HG02870 (cell line): ENCODE data around the gene FNIP2.

Experiments used
- ATAC-seq: cut with Tn5 transposase; IDR thresholded peaks from one replicate; pipeline ENCODE4 v1.9.1; 2021; ENCODE audit warnings: mild to moderate bottlenecking, moderate library complexity; ENCODE audit not compliant: unreplicated experiment

Gene FNIP2

DNA sequence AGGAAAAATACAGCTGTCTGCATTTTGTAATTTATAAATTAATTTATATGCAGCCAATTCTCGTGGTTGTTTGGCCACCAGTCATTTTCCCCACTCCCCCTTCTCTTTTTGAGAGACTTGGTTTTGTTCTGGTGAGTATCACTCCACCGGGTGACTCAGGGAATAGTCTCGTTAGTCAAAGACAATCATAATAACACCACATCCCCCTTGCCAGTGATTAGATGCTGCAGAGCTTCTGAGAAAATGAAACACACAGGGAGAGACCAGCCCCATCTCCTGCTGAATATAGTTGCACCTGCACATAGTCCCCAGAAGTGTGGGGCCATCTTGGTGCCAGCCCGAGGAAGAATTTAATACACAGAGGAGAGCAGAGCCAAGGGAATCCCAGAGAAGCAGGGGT, 8.0 kb upstream of the FNIP2 start:
- ATAC-seq, result no peak

DNA sequence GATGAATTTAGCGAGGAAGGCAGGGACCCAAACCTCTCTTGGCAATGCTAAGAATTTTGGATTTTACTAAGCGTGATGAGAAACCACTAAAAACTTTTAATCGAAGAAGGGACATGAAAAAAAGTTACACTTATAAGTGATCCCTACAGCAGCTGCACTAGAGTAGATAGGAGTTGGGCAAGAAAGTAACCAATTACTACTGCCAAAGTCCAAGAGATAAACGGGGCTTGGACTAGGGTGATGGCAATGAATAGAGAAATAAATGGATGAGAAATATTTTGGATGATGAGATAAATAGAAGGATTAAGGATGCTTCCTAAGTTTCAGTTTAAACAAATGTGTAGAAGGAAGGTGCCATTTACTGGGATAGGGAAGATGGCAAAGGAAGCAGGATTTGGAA, 6.3 kb upstream of the FNIP2 start:
- ATAC-seq, result no peak

DNA sequence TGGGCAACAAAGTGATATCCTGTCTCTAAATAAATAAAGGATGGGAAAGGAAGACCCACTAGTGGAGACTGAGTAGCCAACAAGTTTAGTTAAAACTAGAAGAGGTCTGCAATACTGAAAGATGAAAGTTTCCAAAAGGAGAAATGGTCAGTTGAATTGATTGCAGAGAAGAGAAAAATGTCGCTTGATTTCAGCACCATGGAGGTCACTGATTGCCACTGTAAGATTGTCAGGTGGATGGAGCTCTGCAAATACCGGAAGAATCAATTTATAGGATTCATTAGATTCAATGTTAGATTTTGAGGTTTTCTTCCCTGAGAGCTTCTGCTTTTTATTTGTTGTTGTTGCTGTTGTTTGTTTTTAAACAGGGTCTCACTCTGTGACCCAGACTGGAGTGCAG, 5.4 kb upstream of the FNIP2 start:
- no peak for ATAC-seq

DNA sequence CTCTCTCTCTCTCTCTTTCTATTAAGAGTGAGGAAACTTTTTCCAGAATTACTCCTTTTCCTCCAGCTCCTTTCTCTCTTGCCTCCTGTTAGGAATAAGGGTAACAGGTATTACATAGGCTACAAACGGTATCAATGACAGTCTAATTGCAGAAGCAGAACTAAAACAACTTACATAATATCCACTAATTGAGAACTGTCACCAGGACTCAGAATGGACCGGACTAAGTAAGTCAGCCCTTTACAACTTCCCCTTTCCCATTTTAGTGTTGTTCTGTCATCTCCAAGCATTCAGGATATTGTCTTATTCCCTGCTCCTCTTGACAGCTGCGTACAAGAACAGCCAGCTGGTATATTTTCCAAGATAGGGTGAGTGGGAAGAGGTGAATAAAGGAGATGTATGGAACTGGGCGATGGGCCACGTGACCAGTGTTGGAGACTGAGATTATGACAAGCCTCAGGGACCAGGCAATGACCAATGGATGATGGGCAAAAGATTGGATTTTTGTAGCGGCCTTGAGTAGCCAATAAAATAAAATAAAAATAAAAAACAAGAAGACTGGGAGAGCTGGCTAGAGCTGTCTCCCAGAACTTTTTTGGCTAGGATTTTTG, 2.3 kb upstream of the FNIP2 start:
- ATAC-seq, result no peak

DNA sequence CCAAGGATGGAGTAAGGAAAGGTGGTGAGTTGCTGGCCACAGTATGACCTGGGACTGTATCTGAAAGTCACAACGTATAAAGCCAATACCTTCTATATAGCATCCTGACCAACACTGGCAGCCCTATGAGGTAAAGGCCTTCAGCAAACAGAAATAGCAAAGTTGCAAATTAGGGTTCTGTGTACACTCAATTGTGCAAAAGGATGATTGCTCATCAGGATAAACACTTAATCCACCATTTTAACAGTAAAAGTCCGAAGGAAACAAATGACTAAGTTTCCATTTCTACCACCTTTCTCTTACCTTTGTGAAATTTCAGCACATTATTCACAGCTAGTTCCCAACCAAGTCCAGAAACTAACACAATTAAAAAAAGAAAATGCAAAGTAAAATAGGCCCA, 1.4 kb upstream of the FNIP2 start:
- no peak for ATAC-seq

DNA sequence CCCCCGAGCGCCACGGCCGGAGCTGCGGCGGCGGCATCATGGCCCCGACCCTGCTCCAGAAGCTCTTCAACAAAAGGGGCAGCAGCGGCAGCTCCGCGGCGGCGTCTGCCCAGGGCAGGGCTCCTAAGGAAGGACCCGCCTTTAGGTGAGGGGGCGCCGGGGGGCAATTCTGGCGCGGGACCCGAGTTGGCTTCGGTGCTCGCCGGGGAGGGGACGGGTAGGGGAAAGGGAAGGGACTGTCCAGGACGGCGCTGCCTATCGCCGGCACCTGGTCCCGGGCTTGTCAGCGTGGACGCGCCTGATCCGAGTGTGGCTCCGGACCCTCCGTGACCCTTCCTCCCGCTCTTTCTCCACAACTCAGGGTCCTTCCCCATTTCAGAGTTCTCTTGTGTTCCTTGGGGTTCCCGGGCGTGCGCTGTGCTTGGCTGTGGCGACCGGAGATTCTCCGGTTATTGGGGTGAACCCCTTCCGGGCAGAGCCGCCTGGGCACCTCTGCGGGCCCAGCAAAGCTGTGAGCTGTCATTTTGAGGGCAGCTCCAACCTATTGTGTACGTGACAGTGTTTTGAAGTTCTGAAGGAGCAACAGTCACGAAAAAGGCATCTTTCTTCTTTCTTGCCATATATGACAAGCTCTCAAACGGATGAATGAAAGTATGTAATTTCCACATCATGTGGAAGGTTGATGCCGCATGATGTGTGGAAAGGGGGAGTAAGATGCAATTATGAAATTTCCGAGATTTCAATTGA, 522 bp downstream of the FNIP2 start:
- peak; percentile 30 for ATAC-seq

DNA sequence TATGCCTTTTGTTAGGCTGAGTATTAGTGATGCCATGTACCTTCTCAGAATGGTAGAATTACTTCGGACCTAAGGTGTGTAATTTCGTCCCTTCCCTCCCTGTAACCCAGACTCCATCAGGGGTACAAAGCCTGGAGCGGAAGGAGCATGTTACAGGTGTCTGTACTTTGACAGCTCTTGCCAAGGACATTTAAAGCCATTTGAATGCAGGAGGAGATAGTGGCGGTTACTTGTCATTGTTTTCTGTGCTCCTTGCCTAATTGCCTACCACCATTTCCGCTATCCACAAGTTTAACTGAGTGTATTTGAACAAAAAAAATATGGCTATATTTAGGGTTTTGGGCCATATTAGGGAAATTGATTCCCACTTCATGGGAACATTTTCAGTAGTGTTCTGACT, 1.8 kb downstream of the FNIP2 start:
- no peak for ATAC-seq

DNA sequence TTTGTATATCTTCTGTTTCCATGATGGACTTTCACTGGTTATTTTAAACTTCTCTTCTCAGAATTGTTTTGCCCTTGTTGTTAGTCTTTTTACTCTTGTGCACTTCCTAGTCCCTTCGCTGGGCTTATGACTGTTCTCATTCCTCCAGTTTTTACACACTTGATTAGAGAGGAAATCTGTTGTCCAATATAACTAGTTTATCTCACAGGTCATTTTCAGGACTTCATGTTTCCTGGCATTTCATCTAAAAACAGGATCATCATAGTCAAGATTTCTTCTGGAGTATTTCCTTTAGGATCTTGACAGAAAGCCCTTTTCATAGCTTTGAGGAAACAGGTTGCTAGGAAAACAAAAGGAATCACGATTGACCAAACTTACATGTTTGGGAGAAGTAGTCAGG, 3.0 kb downstream of the FNIP2 start:
- no peak for ATAC-seq

DNA sequence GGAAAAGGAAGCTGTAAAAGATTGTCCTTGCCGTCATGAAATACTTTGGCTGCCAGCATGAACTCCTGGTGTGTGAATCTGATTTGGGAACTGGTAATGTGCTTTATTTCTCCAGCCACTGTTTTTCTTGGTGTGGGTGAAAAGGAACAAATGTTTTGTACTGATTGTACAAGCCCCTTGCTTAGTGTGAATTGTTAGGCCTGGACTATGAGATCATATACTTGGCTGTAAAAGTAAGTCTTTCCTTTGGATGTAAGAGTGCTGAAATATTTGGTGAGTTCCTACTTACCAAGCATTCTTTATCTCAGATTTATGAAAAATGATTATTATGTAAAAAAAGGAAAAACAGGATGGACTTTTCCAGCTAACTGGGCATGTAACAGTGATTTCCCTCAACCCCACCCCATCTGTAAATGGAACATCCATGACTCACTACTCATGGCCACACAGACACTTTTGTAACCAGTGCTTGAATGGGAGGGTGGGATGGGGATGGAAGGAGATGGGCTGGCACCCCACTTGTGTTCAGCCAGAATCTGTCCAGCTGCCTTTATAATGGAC, 6.3 kb downstream of the FNIP2 start:
- no peak for ATAC-seq

DNA sequence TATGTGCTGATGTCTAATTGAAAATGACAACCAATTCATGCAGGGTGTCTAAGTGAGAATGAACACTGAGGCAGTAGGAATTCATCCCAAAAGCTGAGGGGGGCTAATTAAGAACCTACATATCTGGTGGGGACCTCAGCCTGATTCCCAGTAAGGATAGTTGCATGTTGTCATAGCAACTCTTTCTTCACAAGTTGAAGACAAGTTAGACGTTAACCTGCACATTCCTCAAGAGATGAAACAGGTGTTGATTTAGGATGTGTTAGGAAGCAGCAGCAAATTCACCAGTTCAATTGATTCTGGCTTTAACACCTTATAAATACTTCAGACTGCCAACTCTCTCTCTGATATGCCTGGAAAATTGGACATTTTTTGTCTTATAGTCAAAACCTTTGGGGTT, 7.3 kb downstream of the FNIP2 start:
- no peak for ATAC-seq

DNA sequence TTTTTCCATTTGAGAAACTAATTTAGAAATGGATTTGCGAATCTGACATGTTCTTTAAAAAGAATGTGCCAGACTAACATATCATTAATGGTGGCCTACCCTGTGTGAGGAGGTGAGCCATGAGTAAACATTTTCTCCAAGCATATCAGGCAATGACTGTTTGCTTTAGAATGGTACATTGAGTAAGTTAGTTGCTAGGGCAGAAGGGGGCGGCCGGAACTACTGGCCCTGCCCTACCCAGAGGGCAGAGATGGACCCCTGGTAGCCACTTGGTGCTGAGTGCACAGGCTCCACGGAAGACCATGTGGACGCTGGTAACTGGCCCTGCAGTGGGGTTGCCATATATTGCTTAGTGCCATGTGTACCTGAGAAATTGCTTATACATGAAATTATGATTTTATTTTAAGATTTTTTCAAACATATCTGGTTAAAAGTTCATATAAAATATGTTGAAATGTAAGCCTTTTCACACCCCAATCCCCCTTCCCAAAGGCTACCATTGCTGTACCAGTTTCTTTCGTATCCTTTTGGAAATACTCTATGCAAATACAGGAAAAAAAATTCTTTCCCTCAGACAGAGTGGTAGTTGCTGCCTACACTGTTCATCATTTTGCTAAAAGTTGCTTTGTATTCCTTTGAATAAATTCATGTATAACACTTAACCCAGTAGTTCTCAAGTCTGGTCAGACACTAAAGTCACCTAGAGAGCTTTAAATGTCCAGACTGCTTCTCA, 8.8 kb downstream of the FNIP2 start:
- ATAC-seq, result peak; percentile 25

DNA sequence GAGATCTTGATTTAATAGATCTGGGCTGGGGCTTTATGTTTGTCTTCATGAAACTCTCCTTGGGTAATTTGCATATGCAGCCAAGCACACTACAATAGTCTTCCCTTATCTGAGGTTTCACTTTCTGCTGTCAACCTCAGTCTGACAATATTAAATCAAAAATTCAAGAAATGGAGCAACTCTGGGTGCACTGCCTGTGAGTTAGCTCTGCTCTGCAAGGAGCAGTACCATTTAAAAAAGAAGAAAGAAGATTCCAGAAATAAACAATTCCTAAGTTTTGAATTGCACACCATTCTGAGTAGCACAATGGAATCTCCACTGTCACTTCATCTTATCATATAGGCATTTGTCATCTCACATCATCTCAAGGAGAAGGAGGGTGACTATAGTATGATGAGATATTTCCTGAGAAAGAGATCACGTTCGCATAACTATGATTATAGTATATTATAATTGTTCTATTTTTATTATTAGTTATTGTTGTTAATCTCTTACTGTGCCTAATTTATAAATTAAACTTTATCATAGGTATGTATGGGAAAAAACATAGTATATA, 9.4 kb downstream of the FNIP2 start:
- ATAC-seq, result peak; percentile 99

DNA sequence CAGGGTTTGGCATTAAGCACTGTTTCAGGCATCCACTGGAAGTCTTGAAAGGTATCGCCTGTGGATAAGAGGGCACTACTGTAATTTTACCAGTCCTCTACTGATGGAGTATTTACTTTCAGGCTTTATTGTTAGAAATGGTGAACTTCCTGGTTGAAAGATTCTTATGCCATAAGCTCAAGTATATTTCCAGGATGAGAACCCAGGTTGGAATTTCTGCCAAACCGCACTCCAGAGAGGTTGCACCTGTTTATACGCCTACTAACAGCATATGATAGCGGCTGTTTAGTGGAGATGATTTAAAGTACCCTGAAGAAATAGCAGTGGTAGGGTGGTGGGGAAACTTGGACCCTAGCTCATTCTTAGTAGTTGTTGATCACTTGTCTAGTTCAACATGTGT, 9.9 kb downstream of the FNIP2 start:
- no peak for ATAC-seq

DNA sequence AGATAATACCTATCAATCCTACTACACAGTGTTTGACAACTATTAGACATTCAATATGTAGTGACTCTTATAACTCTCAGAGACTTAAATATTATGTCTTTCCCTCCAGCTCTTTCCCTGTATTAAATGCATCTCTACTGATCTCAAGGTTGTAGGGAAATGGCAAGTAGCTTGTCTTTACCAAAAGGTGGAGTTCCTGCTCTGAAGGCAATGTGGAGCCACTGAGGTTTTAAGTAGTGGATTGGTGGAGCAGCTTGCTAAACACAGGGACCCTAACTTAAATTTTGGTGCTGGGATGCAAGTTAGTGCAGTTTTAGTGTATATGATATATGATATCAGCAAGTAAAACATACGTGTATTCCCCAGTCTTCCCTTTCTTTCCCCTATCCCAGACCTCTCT, 13.1 kb downstream of the FNIP2 start:
- no peak for ATAC-seq

DNA sequence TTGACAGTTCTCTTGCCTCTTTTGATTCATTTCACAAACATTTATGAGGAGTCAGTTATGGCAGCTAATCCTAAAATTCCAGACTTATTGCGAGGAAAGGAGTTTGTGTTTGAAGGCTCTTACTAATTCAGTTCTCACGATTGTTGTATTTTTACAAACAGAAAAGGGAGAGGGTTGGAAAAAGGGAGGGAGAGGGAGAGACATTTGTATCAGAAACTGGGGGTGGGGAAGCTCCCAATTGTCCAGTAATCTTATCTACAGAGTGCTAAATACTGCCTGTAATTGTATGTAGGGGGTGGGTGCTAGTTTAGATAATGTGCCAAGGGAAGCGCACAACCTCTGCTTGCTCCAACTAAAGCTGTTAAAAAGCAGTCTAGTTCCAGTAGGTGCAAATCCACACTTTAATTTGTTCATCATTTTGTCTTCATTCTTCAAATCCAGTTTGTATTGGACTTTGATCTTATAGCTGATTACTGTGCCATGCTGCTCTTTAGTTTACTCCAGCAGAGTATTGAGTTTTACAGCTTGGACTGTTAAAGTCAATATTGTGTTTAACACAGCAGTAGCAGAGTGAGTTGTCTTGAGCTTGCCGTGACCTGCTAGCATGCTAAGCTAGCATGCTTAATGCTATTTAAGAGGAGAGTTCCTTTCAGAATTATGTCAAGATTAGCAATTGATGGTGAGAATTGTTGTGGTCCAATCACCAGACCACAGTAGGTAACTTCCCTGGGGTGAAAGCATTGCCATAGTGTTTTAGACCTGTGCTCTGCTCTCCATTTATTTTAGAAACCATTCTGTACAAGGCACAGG, 13.9 kb downstream of the FNIP2 start:
- ATAC-seq, result no peak

DNA sequence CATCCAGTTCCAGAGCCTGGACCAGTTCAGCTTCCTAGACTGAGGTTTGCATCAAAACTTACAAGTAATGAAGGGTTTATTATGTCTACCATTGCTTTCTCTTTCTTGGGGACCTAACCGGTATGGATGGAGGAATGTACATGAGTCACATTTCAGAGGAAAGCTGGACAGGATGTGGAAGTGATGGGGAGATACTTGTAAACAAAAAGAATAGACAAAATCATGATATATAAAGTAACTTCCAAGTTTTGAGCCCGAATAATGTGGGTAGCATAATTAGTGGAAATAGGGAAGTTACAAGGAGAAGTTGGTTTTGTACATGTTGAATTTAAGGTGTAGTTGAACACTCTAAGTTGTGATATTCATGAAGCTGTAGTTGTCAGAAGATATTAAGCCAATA, 15.0 kb downstream of the FNIP2 start:
- no peak for ATAC-seq

DNA sequence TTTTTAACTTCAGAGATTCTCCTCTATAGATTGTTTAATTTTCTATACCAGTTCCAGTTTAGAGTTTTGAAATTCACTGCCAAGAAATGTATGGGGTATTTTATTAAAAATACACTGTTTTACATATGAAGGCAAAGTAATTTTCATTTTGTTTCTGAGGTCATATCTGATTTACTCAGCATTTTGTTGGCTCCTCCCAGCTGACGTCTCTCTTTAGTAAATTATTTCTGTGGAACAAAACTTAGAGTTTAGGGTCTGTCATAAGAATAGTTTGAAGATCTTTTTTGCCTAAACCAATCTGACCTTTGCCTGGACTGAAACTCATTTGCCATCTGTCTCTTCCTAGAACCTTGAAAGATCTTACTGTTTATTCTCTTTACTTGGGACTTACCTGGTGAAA, 16.9 kb downstream of the FNIP2 start:
- ATAC-seq, result no peak

DNA sequence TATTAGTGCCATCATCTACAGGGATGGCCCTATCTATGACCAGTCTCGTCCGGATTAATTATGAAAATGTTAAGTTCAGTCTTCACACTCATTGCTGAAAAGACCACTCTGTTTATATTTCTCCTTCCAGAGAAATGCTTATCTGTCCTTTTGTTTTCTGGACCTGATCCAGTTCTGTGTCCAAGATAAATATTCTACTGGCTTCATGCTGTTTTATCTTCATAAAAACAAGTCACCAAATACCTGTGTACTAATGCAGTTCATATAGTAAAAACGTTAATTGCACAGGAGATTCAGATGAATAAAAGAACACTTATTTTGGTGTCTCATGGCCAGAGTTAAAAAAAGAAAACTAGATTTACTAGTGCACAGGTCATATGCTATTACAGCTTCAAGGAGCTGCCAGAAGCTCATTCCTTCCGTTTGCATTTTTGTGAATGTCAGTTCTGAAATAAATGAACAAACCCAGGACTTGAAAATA, 17.3 kb downstream of the FNIP2 start:
- ATAC-seq, result no peak

DNA sequence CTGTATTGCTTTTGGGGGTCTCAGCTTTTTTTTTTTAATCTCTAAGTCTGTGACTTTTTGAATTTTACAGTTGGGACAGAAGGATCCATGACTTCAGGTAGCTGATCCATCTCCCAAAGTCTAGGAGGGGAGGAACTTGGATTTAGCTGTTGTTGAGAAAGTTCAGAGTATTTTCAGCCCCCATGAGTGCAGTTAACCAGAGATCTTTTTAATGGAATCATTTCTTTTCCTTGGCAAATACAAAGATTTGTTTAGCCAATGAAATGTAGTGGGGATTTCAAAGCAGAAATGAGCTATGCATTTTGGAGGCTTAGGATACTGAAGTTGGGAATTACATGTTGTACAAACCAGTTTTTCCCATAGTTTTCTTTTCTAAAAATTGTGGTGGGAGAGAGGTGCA, 18.1 kb downstream of the FNIP2 start:
- ATAC-seq, result no peak

DNA sequence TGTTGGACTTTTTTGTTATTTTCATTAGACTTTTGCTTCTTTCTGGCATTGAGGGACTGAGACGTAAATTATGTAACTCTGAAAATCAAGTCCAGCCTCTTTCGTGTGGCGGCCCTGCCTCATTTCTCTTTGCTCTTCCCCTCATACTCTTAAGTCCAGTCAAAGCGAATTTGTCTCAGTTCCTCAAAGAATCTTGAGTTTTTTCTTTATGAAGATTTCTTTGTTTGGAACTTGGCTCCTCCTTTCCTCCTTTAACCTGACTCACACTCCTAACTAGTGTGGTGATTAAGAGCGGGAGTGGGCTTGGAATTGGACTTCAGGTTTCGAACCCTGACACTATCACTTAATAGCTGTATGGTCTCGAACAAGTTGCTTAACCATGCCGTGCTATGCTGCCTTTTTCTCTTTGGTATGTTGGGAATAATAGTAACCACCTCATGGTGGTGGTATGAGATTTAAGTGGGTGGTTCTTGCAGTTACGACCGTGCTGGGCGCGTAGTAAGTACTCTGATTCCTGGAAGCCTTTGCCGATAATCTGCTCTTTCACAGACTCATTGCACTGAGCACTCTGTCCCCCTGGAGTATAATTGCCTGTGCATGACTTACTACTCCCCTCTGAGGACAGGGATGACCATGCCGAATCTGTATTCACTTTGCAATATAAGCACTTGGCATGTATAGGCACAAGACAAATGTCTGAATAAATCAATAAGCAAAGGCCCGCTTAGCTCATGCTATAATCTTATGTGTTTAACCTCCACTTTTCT, 19.1 kb downstream of the FNIP2 start:
- no peak for ATAC-seq
